ENCODE results near the gene MEI4.

The MEI4 gene

GRCh38 chr6:77844822-77845221, 192.0 kb downstream of the MEI4 start:
- H3K4me1 ChIP-seq (ENCODE audit: insufficient read depth, low read length, severe bottlenecking) = no peaks in the 10 kb centered on the region
- TF ChIP-seq EZH2 (IDR thresholded peaks at IDR 0.05; ENCODE audit: borderline replicate concordance, low read length) (no peak), CTCF (IDR thresholded peaks at IDR 0.05; ENCODE audit: low read length) (no peak)

GRCh38 chr6:77853401-77853800, 200.6 kb downstream of the MEI4 start:
- no peak overlapping the region for H3K4me3 ChIP-seq (ENCODE audit: low read depth, low read length, poor library complexity, severe bottlenecking)
- H3K4me1 ChIP-seq (ENCODE audit: insufficient read depth, low read length, severe bottlenecking) = no peaks in the 10 kb centered on the region
- no peaks in the 10 kb centered on the region for H3K9me2 ChIP-seq (ENCODE audit: low read depth, low read length)
- H3K9ac ChIP-seq (ENCODE audit: low read length) = no peak overlapping the region
- H3K27me3 ChIP-seq (ENCODE audit: insufficient read depth, low read length) = no peaks in the 10 kb centered on the region
- no peak for TF ChIP-seq CTCF (IDR thresholded peaks at IDR 0.05; ENCODE audit: low read length)
- TF ChIP-seq EZH2 (IDR thresholded peaks at IDR 0.05; ENCODE audit: borderline replicate concordance, low read length) = no peak
- H3F3A ChIP-seq (ENCODE audit: insufficient read depth, low read length) = no peaks in the 10 kb centered on the region
- no peak overlapping the region for H3K4me2 ChIP-seq (ENCODE audit: low read length)
- H4K20me1 ChIP-seq (ENCODE audit: insufficient read depth, low read length) = no peaks in the 10 kb centered on the region
- no peaks in the 10 kb centered on the region for H3K79me2 ChIP-seq (ENCODE audit: insufficient read depth, low read length)
- H3K9me3 ChIP-seq (ENCODE audit: low read length) = no peaks in the 10 kb centered on the region
- no peak overlapping the region for H3K27ac ChIP-seq (ENCODE audit: low read depth, low read length, poor library complexity, severe bottlenecking)
- no peak overlapping the region for H2AFZ ChIP-seq (ENCODE audit: low read length)
- H3K36me3 ChIP-seq (ENCODE audit: insufficient read depth, low read length) = no peaks in the 10 kb centered on the region

More at GRCh38 chr6:77844822-77845221, 192.0 kb downstream of the MEI4 start:
- no peaks in the 10 kb centered on the region for H3K9me3 ChIP-seq (ENCODE audit: low read length)
- no peaks in the 10 kb centered on the region for H3K27me3 ChIP-seq (ENCODE audit: insufficient read depth, low read length)
- H4K20me1 ChIP-seq (ENCODE audit: insufficient read depth, low read length) = no peaks in the 10 kb centered on the region
- H3F3A ChIP-seq (ENCODE audit: insufficient read depth, low read length) = no peaks in the 10 kb centered on the region
- no peak overlapping the region for H2AFZ ChIP-seq (ENCODE audit: low read length)
- H3K79me2 ChIP-seq (ENCODE audit: insufficient read depth, low read length) = no peaks in the 10 kb centered on the region
- no peak overlapping the region for H3K4me2 ChIP-seq (ENCODE audit: low read length)
- H3K27ac ChIP-seq (ENCODE audit: low read depth, low read length, poor library complexity, severe bottlenecking) = no peak overlapping the region
- no peaks in the 10 kb centered on the region for H3K9me2 ChIP-seq (ENCODE audit: low read depth, low read length)
- no peaks in the 10 kb centered on the region for H3K36me3 ChIP-seq (ENCODE audit: insufficient read depth, low read length)
- H3K4me3 ChIP-seq (ENCODE audit: low read depth, low read length, poor library complexity, severe bottlenecking) = no peak overlapping the region
- H3K9ac ChIP-seq (ENCODE audit: low read length) = no peak overlapping the region

GRCh38 chr6:77856391-77856790, 203.6 kb downstream of the MEI4 start:
- TF ChIP-seq CTCF (IDR thresholded peaks at IDR 0.05; ENCODE audit: low read length) (no peak), EZH2 (IDR thresholded peaks at IDR 0.05; ENCODE audit: borderline replicate concordance, low read length) (no peak)
- Histone ChIP-seq H3K4me1 (ENCODE audit: insufficient read depth, low read length, severe bottlenecking) (no peaks in the 10 kb centered on the region), H3K4me3 (ENCODE audit: low read depth, low read length, poor library complexity, severe bottlenecking) (no peak overlapping the region), H2AFZ (ENCODE audit: low read length) (no peak overlapping the region), H3F3A (ENCODE audit: insufficient read depth, low read length) (no peaks in the 10 kb centered on the region), H4K20me1 (ENCODE audit: insufficient read depth, low read length) (no peaks in the 10 kb centered on the region), H3K79me2 (ENCODE audit: insufficient read depth, low read length) (no peaks in the 10 kb centered on the region), H3K9ac (ENCODE audit: low read length) (no peak overlapping the region), H3K27me3 (ENCODE audit: insufficient read depth, low read length) (no peaks in the 10 kb centered on the region), H3K4me2 (ENCODE audit: low read length) (no peak overlapping the region), H3K27ac (ENCODE audit: low read depth, low read length, poor library complexity, severe bottlenecking) (no peak overlapping the region), H3K9me3 (ENCODE audit: low read length) (no peaks in the 10 kb centered on the region), H3K9me2 (ENCODE audit: low read depth, low read length) (no peaks in the 10 kb centered on the region), H3K36me3 (ENCODE audit: insufficient read depth, low read length) (no peaks in the 10 kb centered on the region)

All from OCI-LY1 (cell line).